ENCODE data around the gene GMPPA. TPM values are rescaled to one million over a fixed set of nuclear protein-coding genes. Genes with fewer than 3 reads are reported as not detected.

Gene GMPPA
- total RNA-seq, 2 experiments from 2014 or later = 34.5 to 40.5 TPM

- no peaks in the 10 kb centered on the region for H3K9me3 Mint-ChIP-seq
- H3K27ac Mint-ChIP-seq = no peak overlapping the region
- peaks cover 4% of the 10 kb centered on the region for H3K4me1 Mint-ChIP-seq
- peaks cover 3% of the 10 kb centered on the region for H3K27me3 Mint-ChIP-seq
- H3K36me3 Mint-ChIP-seq (ENCODE audit: low read depth) = no peaks in the 10 kb centered on the region
- CTCF ChIA-PET = interaction anchor here (0.7 to 1.0 kb wide), 2 partner anchors 10 to 19 kb away, joined by 3 to 5 read pairs; no protein-coding TSS in a partner anchor
- no peak for DNase-seq
- POLR2A ChIA-PET = no interaction called here
- no peak overlapping the region for H3K4me3 Mint-ChIP-seq
These were observed 26.0 kb upstream of the GMPPA start for GRCh38 chr2:219472629-219473187.

GRCh38 chr2:219473511-219473910 lies 25.2 kb upstream of the GMPPA start:
- DNase-seq = no peak
- Mint-ChIP-seq H3K4me1 (peaks cover 4% of the 10 kb centered on the region), H3K27me3 (peaks cover 3% of the 10 kb centered on the region), H3K4me3 (no peak overlapping the region), H3K27ac (no peak overlapping the region), H3K9me3 (no peaks in the 10 kb centered on the region), H3K36me3 (ENCODE audit: low read depth) (no peaks in the 10 kb centered on the region)
- ChIA-PET POLR2A (no interaction called here), CTCF (interaction anchor here (0.7 to 1.3 kb wide), 3 partner anchors 18 to 330 kb away, joined by 3 read pairs; no protein-coding TSS in a partner anchor)

GRCh38 chr2:219474285-219475060 lies 24.2 kb upstream of the GMPPA start:
- Mint-ChIP-seq H3K27ac (no peak overlapping the region), H3K27me3 (peaks cover 3% of the 10 kb centered on the region), H3K36me3 (ENCODE audit: low read depth) (no peaks in the 10 kb centered on the region), H3K4me1 (peaks cover 4% of the 10 kb centered on the region), H3K9me3 (no peaks in the 10 kb centered on the region), H3K4me3 (no peak overlapping the region)
- ChIA-PET CTCF (interaction anchor here (0.7 to 2.3 kb wide), 5 partner anchors 28 to 494 kb away, joined by 3 to 13 read pairs (median 3); no protein-coding TSS in a partner anchor), POLR2A (interaction anchor here (0.7 kb wide), 1 partner anchor 13 kb away, joined by 4 read pairs; no protein-coding TSS in a partner anchor)
- DNase-seq = no peak

- H3K4me3 Mint-ChIP-seq = no peak overlapping the region
- DNase-seq = no peak
- no peaks in the 10 kb centered on the region for H3K36me3 Mint-ChIP-seq (ENCODE audit: low read depth)
- no peak overlapping the region for H3K27ac Mint-ChIP-seq
- H3K4me1 Mint-ChIP-seq = peaks cover 4% of the 10 kb centered on the region
- no peaks in the 10 kb centered on the region for H3K9me3 Mint-ChIP-seq
- ChIA-PET POLR2A (no interaction called here), CTCF (interaction anchor here (2.3 kb wide), 1 partner anchor 55 kb away, joined by 13 read pairs; no protein-coding TSS in a partner anchor)
- peaks cover 3% of the 10 kb centered on the region for H3K27me3 Mint-ChIP-seq
These were observed 23.4 kb upstream of the GMPPA start for GRCh38 chr2:219475278-219475677.

GRCh38 chr2:219475697-219476651 lies 22.7 kb upstream of the GMPPA start:
- Mint-ChIP-seq H3K36me3 (ENCODE audit: low read depth) (no peaks in the 10 kb centered on the region), H3K4me1 (peaks cover 4% of the 10 kb centered on the region), H3K9me3 (no peaks in the 10 kb centered on the region), H3K27me3 (peaks cover 4% of the 10 kb centered on the region), H3K4me3 (no peak overlapping the region), H3K27ac (no peak overlapping the region)
- CTCF ChIA-PET = interaction anchor here (0.7 to 2.3 kb wide), 4 partner anchors 15 to 67 kb away, joined by 3 to 13 read pairs (median 4); partner anchors contain the start of genes CHPF and TMEM198
- POLR2A ChIA-PET = no interaction called here
- DNase-seq = peak; percentile 62

- ChIA-PET POLR2A (no interaction called here), CTCF (interaction anchor here (0.7 to 1.2 kb wide), 3 partner anchors 16 to 67 kb away, joined by 3 to 4 read pairs (median 4); partner anchors contain the start of genes CHPF and TMEM198)
- no peak overlapping the region for H3K4me3 Mint-ChIP-seq
These were observed 22.0 kb upstream of the GMPPA start for GRCh38 chr2:219476652-219477151.

GRCh38 chr2:219477179-219477578 lies 21.5 kb upstream of the GMPPA start:
- Mint-ChIP-seq H3K27me3 (peaks cover 9% of the 10 kb centered on the region), H3K9me3 (no peaks in the 10 kb centered on the region), H3K27ac (no peak overlapping the region), H3K4me1 (peaks cover 4% of the 10 kb centered on the region), H3K36me3 (ENCODE audit: low read depth) (no peaks in the 10 kb centered on the region), H3K4me3 (no peak overlapping the region)
- DNase-seq = no peak
- POLR2A ChIA-PET = no interaction called here
- CTCF ChIA-PET = interaction anchor here (0.9 kb wide), 1 partner anchor 83 kb away, joined by 3 read pairs; no protein-coding TSS in a partner anchor

More at GRCh38 chr2:219476652-219477151, 22.0 kb upstream of the GMPPA start:
- Mint-ChIP-seq H3K36me3 (ENCODE audit: low read depth) (no peaks in the 10 kb centered on the region), H3K9me3 (no peaks in the 10 kb centered on the region), H3K27me3 (peaks cover 9% of the 10 kb centered on the region), H3K4me1 (peaks cover 4% of the 10 kb centered on the region), H3K27ac (no peak overlapping the region)
- no peak for DNase-seq

GRCh38 chr2:219477815-219478214 lies 20.9 kb upstream of the GMPPA start:
- no peaks in the 10 kb centered on the region for H3K9me3 Mint-ChIP-seq
- H3K27ac Mint-ChIP-seq = no peak overlapping the region
- H3K4me3 Mint-ChIP-seq = no peak overlapping the region
- CTCF ChIA-PET = interaction anchor here (0.9 to 1.0 kb wide), 3 partner anchors 19 to 83 kb away, joined by 3 read pairs; no protein-coding TSS in a partner anchor
- POLR2A ChIA-PET = no interaction called here
- no peaks in the 10 kb centered on the region for H3K36me3 Mint-ChIP-seq (ENCODE audit: low read depth)
- H3K27me3 Mint-ChIP-seq = peaks cover 14% of the 10 kb centered on the region
- peaks cover 4% of the 10 kb centered on the region for H3K4me1 Mint-ChIP-seq
- DNase-seq = no peak

GRCh38 chr2:219478916-219479315 lies 19.8 kb upstream of the GMPPA start:
- ChIA-PET POLR2A (no interaction called here), CTCF (interaction anchor here (0.9 kb wide), 1 partner anchor 51 kb away, joined by 3 read pairs; no protein-coding TSS in a partner anchor)
- H3K9me3 Mint-ChIP-seq = no peaks in the 10 kb centered on the region
- H3K4me1 Mint-ChIP-seq = peaks cover 5% of the 10 kb centered on the region
- DNase-seq = no peak
- no peaks in the 10 kb centered on the region for H3K36me3 Mint-ChIP-seq (ENCODE audit: low read depth)
- no peak overlapping the region for H3K27ac Mint-ChIP-seq
- H3K27me3 Mint-ChIP-seq = peaks cover 20% of the 10 kb centered on the region
- H3K4me3 Mint-ChIP-seq = no peak overlapping the region

GRCh38 chr2:219480004-219480403 lies 18.7 kb upstream of the GMPPA start:
- peaks cover 6% of the 10 kb centered on the region for H3K4me1 Mint-ChIP-seq
- DNase-seq = no peak
- no peaks in the 10 kb centered on the region for H3K9me3 Mint-ChIP-seq
- ChIA-PET POLR2A (no interaction called here), CTCF (no interaction called here)
- H3K27me3 Mint-ChIP-seq = peaks cover 25% of the 10 kb centered on the region
- no peak overlapping the region for H3K4me3 Mint-ChIP-seq
- H3K36me3 Mint-ChIP-seq (ENCODE audit: low read depth) = no peaks in the 10 kb centered on the region
- H3K27ac Mint-ChIP-seq = no peak overlapping the region

- H3K27ac Mint-ChIP-seq = no peak overlapping the region
- no peak overlapping the region for H3K4me3 Mint-ChIP-seq
- POLR2A ChIA-PET = no interaction called here
- CTCF ChIA-PET = interaction anchor here (0.6 to 1.8 kb wide), 5 partner anchors 14 to 1901 kb away, joined by 3 to 6 read pairs (median 3); no protein-coding TSS in a partner anchor
- peaks cover 2% of the 10 kb centered on the region for H3K4me1 Mint-ChIP-seq
- DNase-seq = no peak
- H3K27me3 Mint-ChIP-seq = peaks cover 39% of the 10 kb centered on the region
- no peaks in the 10 kb centered on the region for H3K9me3 Mint-ChIP-seq
- no peaks in the 10 kb centered on the region for H3K36me3 Mint-ChIP-seq (ENCODE audit: low read depth)
These were observed 15.9 kb upstream of the GMPPA start for GRCh38 chr2:219482674-219483405.

Measured in activated CD4-positive, alpha-beta T cell treated with anti-CD3 and anti-CD28 coated beads, Interleukin-2, amount 10 ng/mL, durations not matched to agents 7 days and 5 days (primary cell).